ENCODE data around the gene VWC2L.

GRCh38 chr2:214451516-214452275 is 40.8 kb downstream of the VWC2L start:
- no peak for TF ChIP-seq CTCF (IDR thresholded peaks at IDR 0.05)
- no peak for TF ChIP-seq POLR2A (IDR thresholded peaks at IDR 0.05)

Measured in esophagus squamous epithelium (tissue), 4 donors.